ENCODE measurements around the gene C2CD4C.
"Not testable (repeated sequence)": the region's sequence is repeated elsewhere in the genome, so short reads cannot be mapped to it uniquely, and the experiment has no call there.

C2CD4C gene, protein sequence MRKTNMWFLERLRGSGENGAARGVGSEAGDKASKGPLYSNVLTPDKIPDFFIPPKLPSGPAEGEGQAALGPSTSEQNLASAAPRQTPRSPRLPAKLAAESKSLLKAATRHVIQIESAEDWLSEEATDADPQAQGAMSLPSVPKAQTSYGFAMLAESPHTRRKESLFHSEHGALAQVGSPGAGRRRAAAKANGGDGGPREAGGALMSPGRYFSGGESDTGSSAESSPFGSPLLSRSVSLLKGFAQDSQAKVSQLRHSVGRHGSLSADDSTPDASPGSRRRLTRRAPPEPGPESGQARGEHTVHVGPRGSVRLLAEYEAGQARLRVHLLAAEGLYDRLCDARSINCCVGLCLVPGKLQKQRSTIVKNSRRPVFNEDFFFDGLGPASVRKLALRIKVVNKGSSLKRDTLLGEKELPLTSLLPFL

DNA sequence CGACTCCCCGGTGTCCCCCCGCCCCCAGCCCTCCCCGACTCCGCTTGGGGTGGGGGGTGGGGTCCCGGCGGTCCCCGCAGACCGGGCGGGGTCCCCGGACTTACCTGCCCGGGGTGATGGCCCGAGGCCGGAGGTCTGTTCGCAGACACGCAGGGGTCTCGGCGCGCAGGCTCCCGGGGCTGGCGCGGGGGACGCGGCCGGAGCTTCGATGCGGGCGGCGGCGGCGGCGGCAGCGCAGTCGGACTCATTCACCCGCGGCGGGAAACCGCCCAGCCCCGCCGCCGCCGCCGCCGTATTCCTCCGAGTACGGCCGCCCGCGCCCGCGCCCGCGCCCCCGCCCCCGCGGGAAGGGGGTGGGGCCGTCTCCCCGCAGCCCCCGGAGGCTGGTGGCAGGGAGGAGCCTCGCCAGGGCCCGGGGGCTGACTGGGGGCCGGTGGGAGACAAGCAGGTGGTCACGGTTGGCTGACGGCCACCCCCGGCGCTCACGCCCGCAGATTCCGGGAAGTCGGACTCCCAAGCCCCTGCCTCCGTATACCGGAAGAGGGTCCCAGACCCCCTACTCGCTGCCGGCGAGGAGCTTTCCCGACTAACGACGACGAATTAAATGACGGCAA lies at the start of gene C2CD4C:
Gene C2CD4C, minus strand, starts transcription at position 246 of the 614 bp plus-strand sequence. CDS start 786 bp downstream, outside the sequence.
- DNase-seq, result no peak

DNA sequence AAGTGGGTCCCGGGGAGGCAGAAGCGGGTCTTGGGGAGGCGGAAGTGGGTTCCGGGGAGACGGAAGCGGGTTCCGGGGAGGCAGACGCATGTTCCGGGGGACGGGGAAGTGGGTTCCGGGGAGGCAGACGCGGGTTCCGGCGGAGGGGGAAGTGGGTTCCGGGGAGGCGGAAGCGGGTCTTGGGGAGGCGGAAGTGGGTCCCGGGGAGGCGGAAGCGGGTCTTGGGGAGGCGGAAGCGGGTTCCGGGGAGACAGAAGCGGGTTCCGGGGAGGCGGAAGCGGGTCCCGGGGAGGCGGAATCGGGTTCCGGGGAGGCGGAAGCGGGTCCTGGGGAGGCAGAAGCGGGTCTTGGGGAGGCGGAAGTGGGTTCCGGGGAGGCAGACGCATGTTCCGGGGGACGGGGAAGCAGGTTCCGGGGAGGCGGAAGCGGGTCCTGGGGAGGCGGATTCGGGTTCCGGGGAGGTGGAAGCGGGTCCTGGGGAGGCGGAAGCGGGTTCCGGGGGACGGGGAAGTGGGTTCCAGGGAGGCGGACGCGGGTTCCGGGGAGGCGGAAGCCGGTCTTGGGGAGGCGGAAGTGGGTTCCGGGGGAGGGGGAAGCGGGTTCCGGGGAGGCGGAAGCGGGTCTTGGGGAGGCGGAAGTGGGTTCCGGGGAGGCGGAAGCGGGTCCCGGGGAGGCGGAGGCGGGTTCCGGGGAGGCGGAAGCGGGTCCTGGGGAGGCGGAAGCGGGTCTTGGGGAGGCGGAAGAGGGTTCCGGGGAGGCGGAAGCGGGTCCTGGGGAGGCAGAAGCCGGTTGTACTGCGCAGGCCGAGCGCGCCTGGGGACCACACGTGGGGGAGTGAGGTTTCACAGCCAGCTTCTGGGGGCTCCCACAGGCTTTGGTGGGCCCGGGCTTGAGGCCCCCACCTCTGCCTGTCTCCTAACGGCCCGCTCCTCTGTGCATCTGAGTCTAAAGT lies 49.4 kb upstream of the C2CD4C start:
- no peak for DNase-seq

DNA sequence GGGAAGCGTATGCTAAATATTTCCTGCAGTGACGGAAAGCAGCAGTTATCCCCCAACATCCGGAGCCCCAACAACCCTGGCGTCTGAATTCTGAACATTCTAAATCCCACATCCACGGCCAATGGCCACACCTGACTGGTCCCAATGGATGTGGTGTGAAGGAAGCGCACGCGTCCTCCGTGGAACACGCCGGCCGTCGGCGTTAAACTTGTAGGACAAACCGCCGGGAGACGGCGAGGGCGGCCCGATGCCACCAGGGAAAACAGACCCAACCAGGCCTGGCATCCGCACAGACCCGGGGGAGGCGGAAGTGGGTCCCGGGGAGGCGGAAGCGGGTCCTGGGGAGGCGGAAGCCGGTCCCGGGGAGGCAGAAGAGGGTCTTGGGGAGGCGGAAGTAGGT lies 48.7 kb upstream of the C2CD4C start:
- DNase-seq, result no peak

DNA sequence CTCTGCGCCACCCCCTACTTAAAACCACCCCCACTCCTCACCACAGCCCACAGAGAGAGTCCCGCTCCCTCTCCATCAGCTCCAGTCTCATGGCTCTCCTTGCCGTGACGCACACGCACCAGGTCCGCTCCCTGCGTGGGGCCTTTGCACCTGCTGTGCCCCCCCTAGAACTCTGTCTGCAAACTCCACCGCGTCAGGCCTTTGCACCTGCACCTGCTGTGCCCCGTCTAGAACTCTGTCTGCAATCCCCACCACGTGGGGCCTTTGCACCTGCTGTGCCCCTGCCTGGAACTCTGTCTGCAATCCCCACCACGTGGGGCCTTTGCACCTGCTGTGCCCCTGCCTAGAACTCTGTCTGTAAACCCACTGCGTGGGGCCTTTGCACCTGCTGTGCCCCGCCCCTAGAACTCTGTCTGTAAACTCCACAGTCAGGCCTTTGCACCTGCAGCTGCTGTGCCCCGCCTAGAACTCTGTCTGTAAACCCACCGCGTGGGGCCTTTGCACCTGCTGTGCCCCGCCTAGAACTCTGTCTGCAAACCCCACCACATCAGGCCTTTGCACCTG lies 47.7 kb upstream of the C2CD4C start:
- no peak for DNase-seq

DNA sequence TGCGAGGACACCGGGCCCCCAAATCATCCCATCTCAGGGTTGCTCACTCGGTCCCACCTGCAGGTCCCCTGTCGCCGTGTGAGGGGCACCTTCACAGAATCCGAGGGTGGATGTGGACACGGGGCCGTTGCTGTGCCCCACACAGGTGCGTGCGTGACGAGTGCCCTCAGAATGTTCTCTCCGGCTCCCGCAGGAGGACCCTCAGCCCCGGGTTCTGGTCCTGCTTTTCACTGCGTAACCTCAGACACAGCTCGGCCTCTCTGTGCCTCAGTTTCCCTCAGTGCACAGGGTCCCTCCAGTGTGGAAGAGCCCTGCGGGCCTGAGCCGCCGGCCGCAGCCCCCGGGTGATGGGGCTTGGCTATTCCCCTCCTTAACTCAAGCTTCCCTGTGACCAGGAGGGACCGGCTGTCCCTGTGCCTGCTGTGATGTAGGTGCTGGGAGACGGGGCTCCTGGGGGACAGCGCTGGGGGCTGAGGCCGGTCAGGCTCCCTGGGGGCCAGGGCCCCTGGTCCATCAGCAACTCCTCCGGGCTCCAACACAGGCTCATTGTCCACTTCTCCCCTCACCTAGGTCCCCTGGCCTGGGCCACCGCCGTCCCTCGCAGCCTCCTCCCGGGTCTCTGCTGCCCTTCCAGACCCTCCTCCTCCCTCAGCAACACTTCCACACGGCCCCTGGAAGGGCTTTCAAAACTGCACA lies 47.1 kb upstream of the C2CD4C start:
- DNase-seq, result no peak

DNA sequence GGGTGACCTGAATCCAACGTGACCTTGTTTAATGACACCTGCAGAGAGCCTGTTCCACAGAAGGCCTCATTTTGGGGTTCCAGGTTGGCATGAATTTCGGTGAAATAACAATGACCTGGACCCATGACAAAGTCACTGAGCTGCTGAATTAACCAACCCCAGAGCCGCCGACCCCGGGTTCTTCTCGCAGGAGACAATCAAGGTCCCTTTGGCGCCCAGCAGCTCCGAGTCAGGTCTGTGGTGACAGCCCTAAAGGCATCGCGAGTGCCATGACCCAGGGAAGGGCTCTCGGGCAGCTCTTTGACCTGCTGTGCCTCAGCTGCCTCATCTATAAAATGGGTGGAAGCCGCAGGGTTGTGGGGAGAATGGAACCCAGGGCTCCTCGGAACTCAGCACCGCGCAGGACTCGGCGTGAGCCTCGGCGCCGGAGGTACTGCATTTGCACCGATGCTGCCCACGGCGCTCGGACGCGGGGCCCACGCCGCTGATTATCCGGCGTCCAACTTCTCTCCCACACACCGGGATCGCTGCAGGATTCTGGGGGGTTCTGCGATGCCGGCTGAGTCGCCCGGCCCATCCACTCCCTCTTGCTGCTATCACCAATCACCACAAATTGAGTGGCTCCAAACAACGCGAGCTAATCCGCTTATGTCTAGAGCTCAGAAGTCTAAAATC lies 46.2 kb upstream of the C2CD4C start:
- no peak for DNase-seq

DNA sequence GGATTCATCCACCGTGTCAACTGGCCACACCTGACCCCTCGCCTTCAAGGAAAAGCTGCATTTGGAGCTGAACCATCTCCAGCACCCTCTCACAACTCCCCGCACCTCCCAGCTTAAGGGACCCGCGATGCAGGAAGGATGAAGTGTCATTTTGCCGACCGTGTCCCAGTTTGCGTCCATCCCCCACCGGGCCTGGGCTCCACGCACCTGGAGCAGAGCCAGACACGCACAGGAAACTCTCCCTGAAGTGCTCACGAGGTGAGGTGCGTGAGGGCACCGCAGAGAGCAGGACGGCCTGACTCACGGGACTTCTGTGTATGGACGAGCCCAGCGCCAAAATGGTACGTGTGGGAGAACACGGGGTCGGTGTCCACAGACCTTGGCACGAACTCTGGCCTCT lies 44.7 kb upstream of the C2CD4C start:
- no peak for DNase-seq

DNA sequence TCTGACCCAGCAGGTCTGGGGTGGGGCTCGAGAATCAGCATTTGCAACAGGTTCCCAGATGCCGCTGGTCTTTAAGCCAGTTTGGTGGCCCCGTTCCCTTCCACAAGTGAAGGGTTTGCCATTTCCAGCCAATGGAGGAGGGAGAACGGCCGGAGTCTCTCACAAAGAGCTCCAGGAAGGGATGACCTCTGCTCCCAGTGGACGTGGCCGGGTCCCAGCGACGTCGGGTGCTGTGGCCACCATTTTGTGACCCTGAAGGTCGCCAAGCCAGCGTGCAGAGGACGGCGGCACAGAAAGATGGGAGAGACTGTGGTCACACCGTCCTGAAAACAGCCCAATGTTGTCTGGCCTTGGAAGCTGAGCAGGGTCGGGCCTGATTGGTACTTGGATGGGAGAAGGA lies 43.9 kb upstream of the C2CD4C start:
- DNase-seq, result no peak

DNA sequence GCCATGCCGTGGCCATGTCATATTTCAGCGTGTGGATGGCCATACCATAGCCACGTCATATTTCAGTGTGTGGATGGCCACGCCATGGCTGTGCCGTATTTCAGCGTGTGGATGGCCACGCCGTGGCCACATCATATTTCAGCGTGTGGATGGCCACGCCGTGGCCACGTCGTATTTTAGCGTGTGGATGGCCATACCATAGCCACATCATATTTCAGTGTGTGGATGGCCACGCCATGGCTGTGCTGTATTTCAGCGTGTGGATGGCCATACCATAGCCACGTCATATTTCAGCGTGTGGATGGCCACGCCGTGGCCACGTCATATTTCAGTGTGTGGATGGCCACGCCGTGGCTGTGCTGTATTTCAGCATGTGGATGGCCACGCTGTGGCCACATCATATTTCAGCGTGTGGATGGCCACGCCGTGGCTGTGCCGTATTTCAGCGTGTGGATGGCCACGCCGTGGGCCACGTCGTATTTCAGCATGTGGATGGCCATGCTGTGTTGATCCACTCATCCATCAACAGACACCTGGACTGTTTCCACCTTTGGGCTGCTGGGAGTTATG lies 42.0 kb upstream of the C2CD4C start:
- DNase-seq, result not testable (repeated sequence)

DNA sequence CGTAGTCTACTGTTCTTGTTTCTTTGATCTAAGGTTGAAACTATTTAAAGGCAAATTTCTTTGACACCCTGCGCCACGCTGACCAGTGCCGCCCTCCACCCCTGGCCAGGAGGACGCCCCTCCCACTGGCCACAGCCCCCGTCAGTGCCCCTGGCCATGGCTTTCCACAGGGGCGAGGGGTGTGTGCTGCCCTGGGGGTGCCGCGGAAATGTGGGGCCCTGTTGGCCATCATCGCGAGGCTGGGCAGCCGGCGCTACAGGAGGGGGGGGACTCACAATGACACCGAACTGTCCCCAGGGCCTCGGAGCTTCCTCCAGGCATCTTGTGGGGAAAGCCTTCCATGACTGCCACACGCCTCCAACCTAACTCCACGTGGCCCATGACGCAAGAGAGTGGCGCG lies 41.0 kb upstream of the C2CD4C start:
- DNase-seq, result no peak

DNA sequence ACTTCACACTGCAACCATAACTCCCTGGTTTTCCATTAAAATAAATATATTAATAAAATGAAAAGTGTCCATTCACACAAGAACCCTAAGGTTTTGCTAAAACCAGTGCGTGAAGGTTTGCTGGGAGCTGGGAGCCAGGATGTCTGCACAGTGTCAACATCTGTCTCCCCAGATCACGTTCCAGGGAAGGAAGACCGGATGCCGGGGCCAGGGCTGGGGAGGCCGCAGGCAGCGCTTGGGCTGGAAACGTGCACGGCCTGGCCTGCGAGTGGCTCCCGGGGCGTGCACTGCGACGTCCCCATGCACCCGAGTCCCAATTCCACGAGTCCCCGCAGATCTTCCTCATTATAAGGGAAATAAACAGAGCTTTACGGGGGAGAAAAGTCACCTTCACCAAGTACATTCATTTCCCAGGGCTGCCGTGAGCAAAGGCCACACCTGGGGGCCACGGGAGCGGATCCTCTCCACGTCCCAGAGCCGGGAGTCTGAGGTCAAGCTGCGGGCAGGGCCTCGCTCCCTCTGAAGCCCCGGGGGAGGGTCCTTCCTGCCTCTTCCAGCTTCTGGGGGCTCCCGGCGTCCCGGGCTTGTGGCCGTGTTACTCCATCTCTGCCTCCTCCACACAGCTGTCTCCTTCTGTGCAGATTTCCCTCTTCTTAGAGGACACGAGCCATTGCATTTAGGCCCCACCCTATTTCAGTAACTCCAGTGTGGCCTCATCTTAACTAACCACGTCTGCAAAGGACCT lies 39.0 kb upstream of the C2CD4C start:
- no peak for DNase-seq

DNA sequence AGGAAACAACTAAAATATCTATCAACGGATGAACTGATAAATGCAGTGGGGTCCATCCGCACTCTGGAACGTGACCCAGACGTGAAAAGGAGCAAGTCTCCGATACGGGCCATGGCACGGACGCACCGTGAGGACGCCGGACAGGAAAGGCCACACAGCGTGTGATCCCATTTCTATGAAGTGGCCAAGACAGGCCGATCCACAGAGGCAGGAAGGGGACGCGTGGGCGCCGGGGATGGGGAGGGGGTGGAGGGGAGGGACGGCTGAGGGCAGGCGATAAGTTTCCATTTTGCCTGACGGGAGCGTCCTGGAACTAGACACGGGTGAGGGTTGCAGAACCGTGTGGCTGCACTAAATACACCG lies 38.1 kb upstream of the C2CD4C start:
- no peak for DNase-seq

DNA sequence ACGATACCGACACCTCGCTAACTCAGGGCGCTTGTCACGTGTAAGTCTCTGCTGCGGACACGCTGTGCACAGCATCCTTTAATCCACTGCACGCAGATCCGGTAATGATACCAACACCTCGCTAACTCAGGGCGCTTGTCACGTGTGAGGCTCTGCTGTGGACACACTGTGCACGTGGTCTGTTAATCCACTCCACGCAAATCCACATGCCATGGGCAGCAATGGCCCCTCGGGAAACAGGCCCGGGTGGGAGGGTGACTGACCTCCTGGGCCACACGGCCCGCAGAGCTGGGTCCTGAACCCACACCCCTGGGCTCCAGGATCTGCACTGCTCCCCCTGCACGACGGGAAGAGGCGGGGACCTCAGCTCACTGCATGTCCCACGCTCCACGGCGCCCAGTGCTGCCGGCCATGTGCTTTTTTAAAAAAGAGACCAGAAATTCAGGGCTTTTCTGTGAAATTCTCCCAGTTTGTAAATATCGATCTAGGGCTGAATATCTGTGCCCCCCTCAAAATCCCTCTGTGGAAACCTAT lies 35.8 kb upstream of the C2CD4C start:
- DNase-seq, result no peak

DNA sequence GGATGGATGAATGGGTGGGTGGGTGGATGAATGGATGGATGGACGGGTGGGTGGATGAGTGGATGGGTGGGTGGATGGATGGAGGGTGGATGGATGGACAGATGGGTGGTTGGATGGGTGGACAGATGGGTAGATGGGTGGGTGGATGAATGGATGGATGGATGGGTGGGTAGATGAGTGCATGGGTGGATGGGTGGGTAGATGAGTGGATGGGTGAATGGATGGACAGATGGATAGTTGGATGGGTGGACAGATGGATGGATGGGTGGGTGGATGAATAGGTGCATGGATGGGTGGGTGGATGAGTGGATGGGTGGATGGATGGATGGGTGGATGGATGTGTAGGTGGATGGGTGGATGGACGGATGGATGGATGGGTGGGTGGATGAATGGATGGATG lies 34.1 kb upstream of the C2CD4C start:
- no peak for DNase-seq

DNA sequence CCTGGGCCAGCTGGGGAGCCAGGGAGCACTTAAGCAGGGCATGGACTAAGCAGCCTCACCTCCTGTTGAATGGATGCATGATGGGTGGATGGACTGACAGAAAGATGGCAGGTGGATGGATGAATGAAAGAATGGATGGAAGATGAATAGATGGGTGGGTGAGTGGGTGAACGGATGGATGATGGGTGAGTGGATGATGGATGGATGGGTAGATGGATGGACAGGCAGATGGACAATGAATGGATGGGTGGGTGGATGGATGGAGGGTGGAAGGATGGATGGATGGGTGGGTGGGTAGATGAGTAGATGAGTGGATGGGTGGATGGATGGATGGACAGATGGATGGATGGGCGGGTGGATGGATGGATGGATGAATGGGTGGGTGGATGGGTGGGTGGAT lies 33.1 kb upstream of the C2CD4C start:
- DNase-seq, result no peak

DNA sequence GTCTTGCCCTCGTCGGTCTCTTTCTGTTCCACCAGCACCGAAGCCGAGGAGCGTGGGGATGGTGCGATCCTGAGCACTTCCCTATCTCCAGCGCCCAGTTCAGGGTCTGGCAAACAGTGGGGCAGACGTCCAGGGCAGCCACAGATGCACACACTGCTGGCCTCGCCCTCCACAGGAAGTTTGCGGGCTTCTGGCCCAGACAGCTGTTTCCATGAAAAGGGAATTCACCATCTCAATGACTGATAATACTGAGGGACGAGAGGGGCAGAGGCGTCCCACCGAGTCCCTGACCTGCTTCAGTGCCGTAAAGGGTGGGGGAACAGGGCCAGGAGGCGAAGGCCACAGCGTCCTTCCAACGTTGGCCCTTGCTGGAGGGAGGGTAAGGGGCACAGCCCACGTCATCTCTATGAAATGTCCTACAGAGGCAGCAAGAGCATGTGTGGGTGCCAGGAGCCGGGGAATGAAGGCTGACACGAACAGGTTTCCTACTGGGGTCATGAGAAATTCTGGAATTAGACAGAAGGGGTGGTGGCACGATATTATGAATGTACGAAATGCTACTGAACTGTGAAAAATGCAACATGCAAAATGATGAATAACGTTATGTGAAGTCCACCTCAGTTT lies 32.4 kb upstream of the C2CD4C start:
- DNase-seq, result no peak

DNA sequence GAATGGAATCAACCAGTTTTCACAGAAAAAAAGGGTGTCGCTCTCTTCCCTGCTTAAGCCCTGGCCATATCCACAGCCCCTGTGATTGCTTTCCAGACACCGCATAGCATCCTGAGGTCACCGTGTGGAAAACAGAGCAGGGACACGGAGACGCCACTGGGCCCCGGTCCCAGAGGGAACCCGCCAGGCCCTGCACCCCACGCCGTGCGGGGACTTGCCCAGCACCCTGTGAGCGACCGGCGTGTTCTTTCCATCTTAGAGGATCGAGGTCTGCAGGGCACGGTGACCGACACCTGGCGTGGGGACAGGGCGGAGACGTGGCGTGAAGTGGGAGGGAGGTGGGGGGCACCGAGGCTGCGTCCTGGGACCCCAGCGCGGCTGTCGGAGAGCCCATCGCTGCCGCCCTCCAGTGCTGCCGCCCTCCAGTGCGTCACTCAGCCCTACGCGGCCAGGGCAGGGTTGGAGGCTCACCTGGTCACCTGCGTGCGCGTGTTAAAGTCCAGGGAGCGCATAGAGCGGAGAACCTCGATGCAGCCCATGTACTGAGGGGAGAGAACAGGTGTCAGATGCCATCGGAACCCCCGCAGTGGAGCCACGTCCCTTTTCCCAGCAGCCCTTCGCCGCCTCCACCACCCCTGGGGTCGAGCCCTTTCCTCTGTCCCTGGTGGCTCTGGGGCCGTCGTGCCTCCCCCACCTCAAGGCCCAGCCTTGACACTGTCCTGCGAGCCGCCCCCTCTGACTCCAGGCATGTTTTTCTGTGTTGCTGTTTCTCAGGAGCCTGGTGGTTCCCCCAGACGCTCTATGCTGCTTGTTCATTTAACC lies 31.7 kb upstream of the C2CD4C start:
- no peak for DNase-seq

DNA sequence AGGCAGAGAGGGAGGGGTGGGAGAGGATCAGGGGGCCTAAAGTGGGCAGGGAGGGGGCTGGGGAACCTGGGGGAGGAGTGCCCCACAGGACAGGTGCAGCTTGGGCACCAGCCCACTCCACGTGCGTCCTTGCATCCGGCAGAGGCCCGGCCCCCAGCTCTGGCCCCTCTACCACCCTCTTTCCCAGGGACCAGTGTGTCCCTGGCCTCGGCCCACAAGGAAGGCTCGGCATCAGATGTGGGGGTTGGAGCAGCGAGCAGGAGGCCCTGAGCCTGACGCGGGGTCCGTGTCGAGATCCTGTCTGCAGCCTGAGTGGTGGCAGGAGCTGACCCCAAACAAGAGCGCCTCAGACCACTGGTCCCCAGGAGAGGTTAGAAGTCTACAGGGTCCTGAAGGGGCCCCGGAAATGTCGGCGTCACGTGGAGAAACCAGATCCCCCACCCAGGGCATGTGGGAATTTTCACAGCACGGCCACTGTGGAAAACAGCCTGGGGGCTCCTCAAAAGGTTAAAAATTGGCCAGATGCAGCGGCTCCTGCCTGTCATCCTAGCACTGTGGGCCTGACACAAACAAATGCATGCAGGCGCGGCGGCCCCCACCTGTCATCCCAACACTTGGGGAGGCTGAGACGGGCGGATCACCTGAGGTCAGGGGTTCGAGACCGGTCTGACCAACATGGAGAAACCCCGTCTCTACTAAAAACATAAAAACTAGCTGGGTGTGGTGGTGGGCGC lies 30.4 kb upstream of the C2CD4C start:
- DNase-seq, result no peak

All from islet precursor cell (in vitro differentiated cells).